Activated T-cell treated with anti-CD3 and anti-CD28 coated beads for 1 hour (primary cell): ENCODE measurements around the gene EIF3A.
A peak's percentile ranks its signal among the peaks of the same experiment; 100 is the strongest.
"Not testable (repeated sequence)": the region's sequence is repeated elsewhere in the genome, so short reads cannot be mapped to it uniquely, and the experiment has no call there.

ENCODE experiments used
- DNase-seq: peaks from one replicate; pipeline ENCODE4 v3.0.0-alpha.2; 2020; ENCODE audit warnings: low read depth

EIF3A gene, protein sequence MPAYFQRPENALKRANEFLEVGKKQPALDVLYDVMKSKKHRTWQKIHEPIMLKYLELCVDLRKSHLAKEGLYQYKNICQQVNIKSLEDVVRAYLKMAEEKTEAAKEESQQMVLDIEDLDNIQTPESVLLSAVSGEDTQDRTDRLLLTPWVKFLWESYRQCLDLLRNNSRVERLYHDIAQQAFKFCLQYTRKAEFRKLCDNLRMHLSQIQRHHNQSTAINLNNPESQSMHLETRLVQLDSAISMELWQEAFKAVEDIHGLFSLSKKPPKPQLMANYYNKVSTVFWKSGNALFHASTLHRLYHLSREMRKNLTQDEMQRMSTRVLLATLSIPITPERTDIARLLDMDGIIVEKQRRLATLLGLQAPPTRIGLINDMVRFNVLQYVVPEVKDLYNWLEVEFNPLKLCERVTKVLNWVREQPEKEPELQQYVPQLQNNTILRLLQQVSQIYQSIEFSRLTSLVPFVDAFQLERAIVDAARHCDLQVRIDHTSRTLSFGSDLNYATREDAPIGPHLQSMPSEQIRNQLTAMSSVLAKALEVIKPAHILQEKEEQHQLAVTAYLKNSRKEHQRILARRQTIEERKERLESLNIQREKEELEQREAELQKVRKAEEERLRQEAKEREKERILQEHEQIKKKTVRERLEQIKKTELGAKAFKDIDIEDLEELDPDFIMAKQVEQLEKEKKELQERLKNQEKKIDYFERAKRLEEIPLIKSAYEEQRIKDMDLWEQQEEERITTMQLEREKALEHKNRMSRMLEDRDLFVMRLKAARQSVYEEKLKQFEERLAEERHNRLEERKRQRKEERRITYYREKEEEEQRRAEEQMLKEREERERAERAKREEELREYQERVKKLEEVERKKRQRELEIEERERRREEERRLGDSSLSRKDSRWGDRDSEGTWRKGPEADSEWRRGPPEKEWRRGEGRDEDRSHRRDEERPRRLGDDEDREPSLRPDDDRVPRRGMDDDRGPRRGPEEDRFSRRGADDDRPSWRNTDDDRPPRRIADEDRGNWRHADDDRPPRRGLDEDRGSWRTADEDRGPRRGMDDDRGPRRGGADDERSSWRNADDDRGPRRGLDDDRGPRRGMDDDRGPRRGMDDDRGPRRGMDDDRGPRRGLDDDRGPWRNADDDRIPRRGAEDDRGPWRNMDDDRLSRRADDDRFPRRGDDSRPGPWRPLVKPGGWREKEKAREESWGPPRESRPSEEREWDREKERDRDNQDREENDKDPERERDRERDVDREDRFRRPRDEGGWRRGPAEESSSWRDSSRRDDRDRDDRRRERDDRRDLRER (N-terminal part only)

GRCh38 chr10:119080521-119081259 lies at the start of gene EIF3A:
Gene EIF3A, minus strand, starts transcription at chr10:119080817. Its CDS starts 141 bp downstream, at chr10:119080676.
- peak; percentile 86 for DNase-seq

DNA sequence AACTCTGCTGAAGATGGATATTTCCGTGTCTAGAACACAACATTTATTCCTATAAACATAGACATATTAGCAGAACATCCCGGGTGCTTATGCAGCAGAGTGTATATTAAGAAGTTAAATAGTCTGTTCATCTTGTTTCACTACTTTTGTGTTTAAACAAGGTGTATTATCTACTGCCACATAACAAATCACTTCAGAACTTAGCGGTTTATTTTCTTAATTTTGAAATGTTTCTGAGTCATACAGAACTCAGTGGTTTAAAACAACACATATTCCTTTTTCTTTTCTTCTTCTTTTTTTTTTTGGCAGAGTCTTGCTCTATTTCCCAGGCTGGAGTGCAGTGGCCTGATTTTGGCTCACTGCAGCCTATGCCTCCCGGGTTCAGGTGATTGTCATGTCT lies 49.1 kb upstream of the EIF3A start:
- DNase-seq, result no peak

- DNase-seq, result no peak
These were observed 45.3 kb upstream of the EIF3A start for GRCh38 chr10:119125942-119126341.

GRCh38 chr10:119120875-119121274 lies 40.3 kb upstream of the EIF3A start:
- no peak for DNase-seq

GRCh38 chr10:119120413-119120867 lies 39.8 kb upstream of the EIF3A start:
- DNase-seq, result no peak

DNA sequence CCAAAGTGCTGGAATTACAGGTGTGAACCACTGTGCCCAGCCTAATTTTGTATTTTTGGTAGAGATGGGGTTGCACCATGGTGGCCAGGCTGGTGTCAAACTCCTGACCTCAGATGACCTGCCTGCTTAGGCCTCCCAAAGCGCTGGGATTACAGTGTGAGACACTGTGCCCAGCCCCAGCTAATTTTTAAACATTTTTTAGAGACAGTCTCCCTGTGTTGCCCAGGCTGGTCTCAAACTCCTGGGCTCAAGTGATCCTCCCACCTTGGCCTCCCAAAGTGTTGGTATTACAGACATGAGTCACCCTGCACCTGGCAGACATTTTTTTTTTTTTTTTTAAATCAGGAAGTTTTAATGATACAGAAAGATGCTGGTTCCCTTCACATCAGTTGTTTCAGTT lies 38.8 kb upstream of the EIF3A start:
- DNase-seq, result no peak

DNA sequence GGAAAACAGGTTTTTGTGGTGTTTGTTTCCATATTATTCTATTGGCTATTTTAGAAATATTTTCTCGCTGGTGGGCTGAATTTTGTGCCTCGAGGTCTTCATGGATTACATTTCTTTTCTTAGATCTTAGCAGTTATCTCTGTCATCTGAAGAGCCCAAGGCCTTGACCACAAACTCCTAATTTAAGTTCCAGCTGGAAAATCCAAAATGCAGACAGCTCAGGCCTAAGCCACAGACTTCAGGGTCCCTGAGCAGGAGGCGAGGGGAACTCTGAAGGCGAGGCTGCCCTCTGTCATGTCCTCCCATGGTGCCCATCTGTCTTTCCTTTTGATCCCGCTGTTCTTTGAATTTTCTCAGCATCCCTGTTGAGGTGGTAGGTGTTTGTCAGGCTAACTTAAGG lies 37.6 kb upstream of the EIF3A start:
- no peak for DNase-seq

GRCh38 chr10:119116326-119116951 lies 35.8 kb upstream of the EIF3A start:
- no peak for DNase-seq

GRCh38 chr10:119115926-119116325 lies 35.3 kb upstream of the EIF3A start:
- no peak for DNase-seq

DNA sequence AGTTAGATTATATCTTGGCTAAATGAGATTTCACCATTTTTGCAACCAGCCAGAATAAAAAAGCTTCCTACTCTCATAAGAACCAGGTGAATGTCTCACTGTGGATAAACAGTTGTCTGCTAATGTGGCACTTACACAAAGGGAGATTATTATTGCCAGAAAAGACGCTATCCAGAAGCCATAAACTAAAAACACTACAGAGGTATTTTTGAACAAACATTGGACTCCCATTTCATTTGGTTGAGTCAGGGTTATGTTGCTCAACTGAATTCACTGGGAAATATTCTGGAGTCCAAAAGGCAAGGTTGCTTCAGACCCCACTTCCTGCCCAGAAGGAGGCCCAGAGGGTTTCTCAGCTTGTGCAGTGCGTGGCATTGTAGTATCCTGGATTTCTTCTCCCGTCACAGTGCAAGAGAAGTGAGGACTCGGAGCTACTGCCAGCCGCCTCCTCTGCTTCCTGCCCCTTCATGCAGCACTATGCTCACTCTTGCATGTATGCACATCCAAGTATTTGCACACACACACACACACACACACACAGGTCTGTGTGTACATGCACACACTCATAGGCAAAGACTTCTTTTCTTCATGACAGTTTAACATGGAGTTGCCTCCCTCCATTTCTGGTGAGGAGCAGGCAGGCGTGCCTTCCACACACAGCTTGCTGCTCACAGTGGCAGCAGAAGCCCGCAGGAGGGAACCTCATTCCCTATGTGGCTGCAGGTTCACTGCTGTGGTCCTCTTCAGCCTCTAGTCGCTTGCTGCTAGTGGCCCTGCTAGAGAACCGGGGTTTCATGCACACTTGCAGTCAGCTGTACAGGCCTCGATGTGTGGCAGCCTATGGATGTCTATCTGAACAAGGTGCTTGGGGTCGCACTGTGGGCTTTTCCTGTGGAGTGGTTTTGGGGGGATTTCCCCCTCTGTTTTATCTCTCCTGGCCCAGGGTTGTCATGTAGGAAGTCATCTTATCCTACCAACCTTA lies 33.4 kb upstream of the EIF3A start:
- no peak for DNase-seq

- DNase-seq, result no peak
These were observed 31.4 kb upstream of the EIF3A start for GRCh38 chr10:119112056-119112455.

DNA sequence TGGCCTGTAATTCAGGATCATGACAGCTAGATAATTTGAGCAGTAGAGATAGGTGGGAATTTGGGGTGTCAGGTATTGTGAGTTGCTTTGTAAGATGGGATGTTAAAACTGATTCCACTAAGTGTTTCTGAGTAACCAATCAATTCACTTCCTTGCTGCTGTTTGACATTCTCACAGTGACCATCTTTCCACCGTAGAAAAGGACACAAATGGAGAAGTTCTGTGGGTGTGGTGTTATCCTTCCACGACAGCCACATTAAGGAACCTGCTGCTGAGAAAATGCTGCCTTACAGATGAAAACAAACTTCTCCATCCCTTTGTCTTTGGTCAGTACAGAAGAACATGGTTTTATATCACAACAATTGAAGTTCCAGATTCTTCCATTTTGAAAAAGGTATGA lies 27.2 kb upstream of the EIF3A start:
- DNase-seq, result not testable (repeated sequence)

GRCh38 chr10:119107106-119107505 lies 26.5 kb upstream of the EIF3A start:
- DNase-seq, result not testable (repeated sequence)

DNA sequence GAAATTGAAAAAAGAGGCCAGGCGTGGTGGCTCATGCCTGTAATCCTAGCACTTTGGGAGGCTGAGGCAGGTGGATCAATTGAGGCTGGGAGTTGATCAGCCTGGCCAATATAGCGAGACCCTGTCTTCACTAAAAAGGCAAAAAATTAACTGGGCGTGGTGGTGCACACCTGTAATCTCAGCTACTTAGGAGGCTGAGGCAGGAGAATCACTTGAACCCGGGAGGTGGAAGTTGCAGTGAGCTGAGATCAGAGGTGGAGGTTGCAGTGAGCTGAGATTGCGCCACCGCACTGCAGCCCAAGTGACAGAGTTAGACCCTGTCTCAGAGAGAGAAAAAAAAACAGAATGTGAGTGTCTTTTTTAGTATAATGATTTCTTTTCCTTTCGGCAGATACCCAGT lies 25.3 kb upstream of the EIF3A start:
- DNase-seq, result not testable (repeated sequence)

DNA sequence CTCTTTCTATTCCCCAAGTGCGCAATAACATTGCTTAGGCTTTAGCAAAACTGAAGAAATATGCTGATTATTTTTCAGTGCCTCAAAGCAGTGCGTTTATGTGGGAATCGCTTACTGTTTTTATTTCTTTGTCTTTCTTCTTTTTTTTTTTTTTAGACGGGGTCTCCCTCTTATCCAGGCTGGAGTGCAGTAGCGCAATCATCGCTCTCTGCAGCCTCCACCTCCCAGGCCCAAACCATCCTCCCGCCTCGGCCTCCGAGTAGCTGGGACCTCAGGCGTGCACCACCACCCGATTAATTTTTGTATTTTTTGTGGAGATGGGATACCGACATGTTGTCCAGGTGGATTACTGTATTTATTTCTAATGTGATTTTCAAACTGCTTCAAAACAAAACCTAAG lies 24.5 kb upstream of the EIF3A start:
- no peak for DNase-seq

DNA sequence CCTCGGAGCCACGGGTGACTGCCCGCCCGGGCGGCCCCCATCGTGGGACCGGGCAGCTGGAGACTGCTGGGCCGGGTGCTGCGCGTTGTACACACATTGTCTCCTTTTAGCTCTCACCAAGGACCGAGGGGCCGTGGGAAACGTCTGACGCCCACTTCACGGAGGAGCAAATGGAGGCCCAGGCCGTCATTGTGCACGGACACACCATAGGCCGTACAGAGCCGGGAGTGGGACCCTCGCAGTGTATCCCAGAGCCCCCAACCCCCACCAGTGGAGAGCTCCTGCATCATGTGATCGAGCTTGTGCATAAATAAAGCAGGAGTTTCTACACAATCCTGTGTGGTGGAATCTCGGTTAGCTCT lies 24.0 kb upstream of the EIF3A start:
- DNase-seq, result no peak

DNA sequence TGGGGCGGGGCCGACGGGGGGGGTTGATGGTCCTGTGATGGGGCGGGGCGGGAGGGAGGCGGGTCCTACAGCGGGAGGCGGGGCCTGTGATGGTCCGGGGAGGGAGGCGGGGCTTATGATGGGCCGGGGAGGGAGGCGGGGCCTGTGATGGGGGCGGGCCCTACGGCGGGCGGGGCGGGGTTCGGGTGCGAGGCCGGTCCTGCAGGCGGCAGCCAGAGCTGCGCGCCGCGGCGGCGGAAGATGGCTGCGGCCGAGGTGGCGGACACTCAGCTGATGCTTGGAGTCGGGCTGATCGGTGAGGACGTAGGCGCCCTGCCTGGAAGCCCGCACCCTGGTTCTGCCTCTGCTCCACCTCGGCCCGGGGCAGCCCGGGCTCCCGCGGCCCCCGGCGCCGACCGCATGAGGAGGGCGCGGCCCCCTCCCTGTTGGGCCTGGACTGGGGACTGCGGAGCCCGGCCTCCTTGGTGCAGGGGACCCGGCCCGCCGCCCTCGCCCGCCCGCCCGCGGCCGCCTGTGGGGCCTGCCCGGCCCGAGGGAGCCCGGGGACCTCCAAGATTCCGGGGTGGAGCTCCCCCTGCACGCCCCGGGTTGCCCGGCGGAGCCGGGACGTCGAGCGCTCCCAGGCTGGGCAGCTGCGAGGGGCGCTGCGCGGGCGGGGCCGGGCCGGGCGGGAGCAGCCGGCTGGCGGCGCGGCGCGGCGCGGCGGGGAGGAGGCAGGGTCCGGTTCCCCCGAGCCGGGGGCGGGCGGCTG lies 23.5 kb upstream of the EIF3A start, which contains the start of gene DENND10:
Gene DENND10, plus strand, starts transcription at position 211 of the 751 bp plus-strand sequence. Its CDS starts 30 bp downstream, at position 241.
- peak; percentile 70 for DNase-seq

GRCh38 chr10:119103241-119103902 lies 22.8 kb upstream of the EIF3A start:
- DNase-seq, result no peak
